Panc1 (cell line): ENCODE data around the gene CDH23. TPM values are rescaled to one million over a fixed set of nuclear protein-coding genes. Genes with fewer than 3 reads are reported as not detected.

Experiments used
- ATAC-seq: fragments of 200-7000 bp; cut with Tn5 transposase; 2 replicates; pipeline ENCODE4 v1.9.1; 2020; ENCODE audit warnings: mild to moderate bottlenecking, moderate library complexity
- BruUV-seq: library from RNA; stranded (reverse); fragments of 400-500 nt; replicated peaks from 2 replicates; lab custom pipeline; 2021; lab: Mats Ljungman, UMichigan
- CTCF ChIA-PET: fragments of 300-600 bp; sonication (Branson Sonifier 250); formaldehyde crosslinking; loops from one replicate; lab custom pipeline; 2022; ENCODE audit warnings: antibody characterized with exemption; lab: Charles Lee
- POLR2A ChIA-PET: fragments of 300-600 bp; sonication (Branson Sonifier 250); formaldehyde crosslinking; loops from one replicate; lab custom pipeline; 2022; ENCODE audit warnings: antibody characterized with exemption; lab: Charles Lee
- DNase-seq: peaks from one replicate; pipeline ENCODE4 v3.0.0-alpha.2; 2010; ENCODE audit warnings: low read depth, low spot score
- H3K27ac ChIP-seq: 2 replicates; pipeline ENCODE4 v1.5.1; 2011; ENCODE audit warnings: mild to moderate bottlenecking, low read length, inconsistent platforms
- H3K27me3 ChIP-seq: fragments of 200-500 bp; sonication (Bioruptor generic); 2 replicates; pipeline ENCODE4 v1.6.0; 2014; ENCODE audit warnings: low read length, inconsistent platforms; ENCODE audit not compliant: control insufficient read depth, insufficient read depth
- H3K36me3 ChIP-seq: fragments of 200-500 bp; sonication (Bioruptor generic); 2 replicates; pipeline ENCODE4 v1.5.1; 2014; ENCODE audit warnings: inconsistent platforms, mild to moderate bottlenecking, low read length, moderate library complexity; ENCODE audit not compliant: control insufficient read depth, insufficient read depth
- H3K4me1 ChIP-seq: 2 replicates; pipeline ENCODE4 v1.5.1; 2011; ENCODE audit warnings: inconsistent platforms, mild to moderate bottlenecking, low read length, moderate library complexity; ENCODE audit not compliant: control insufficient read depth, insufficient read depth
- H3K4me3 ChIP-seq, 2 experiments: 2 replicates each; pipeline ENCODE4 v1.5.1; 2011 to 2012; ENCODE audit warnings: low read depth in 2 of 2, low read length in 2 of 2, mild to moderate bottlenecking in 2 of 2, inconsistent platforms in 1 of 2, moderate library complexity in 1 of 2
- H3K9me3 ChIP-seq: fragments of 200-500 bp; sonication (Bioruptor generic); 2 replicates; pipeline ENCODE4 v1.5.1; 2014; ENCODE audit warnings: low read depth, mild to moderate bottlenecking, inconsistent platforms, low read length, moderate library complexity; ENCODE audit not compliant: control insufficient read depth, insufficient read depth
- CTCF ChIP-seq: fragments of 450-650 bp; IDR thresholded peaks from 2 replicates; pipeline ENCODE4 v1.5.1; 2017; ENCODE audit warnings: mild to moderate bottlenecking
- POLR2AphosphoS5 ChIP-seq: IDR thresholded peaks from 2 replicates; pipeline ENCODE4 v1.6.1; 2012; ENCODE audit warnings: mild to moderate bottlenecking, low read depth, low read length, moderate library complexity
- REST ChIP-seq, 2 experiments: IDR thresholded peaks; 2 replicates each; pipeline ENCODE4 v1.6.1; 2011 to 2012; ENCODE audit warnings: low read depth in 2 of 2, control low read depth in 1 of 2, low read length in 1 of 2, mild to moderate bottlenecking in 1 of 2, moderate library complexity in 1 of 2; ENCODE audit not compliant: insufficient read depth in 1 of 2
- SIN3A ChIP-seq: IDR thresholded peaks from 2 replicates; pipeline ENCODE4 v1.6.1; 2012; ENCODE audit warnings: low read depth, mild to moderate bottlenecking, low read length, moderate library complexity, borderline replicate concordance; ENCODE audit not compliant: insufficient read depth
- TCF7L2 ChIP-seq: IDR thresholded peaks from 2 replicates; pipeline ENCODE4 v1.6.1; 2011; ENCODE audit warnings: mild to moderate bottlenecking, low read depth, low read length, inconsistent platforms
- in situ Hi-C: cut with HindIII; loops from 2 replicates; pipeline ENCODE4 v1.10.0; 2016; ENCODE audit warnings: low sequenced_read_pairs, low pct_unique_long_range_greater_than_20kb
- intact Hi-C: fragments of 100-400 bp; cut with micrococcal nuclease; formaldehyde crosslinking; loops from one replicate; pipeline ENCODE4 v1.10.0; 2022; ENCODE audit not compliant: unreplicated experiment
- total RNA-seq: library from RNA; stranded (reverse); gene quantifications from one replicate; pipeline ENCODE4 v1.2.1, GENCODE V29; 2021; ENCODE audit not compliant: unreplicated experiment

The CDH23 gene
- total RNA-seq, 1 experiment from 2014 or later: 2.7 TPM

GRCh38 chr10:71401056-71401455 lies 4.3 kb downstream of the CDH23 start:
- Histone ChIP-seq H3K27me3 (peaks cover 12% of the 10 kb centered on the region; the same call in 1 of the 2 replicates), H3K27ac (no peak overlapping the region), H3K36me3 (no peaks in the 10 kb centered on the region), H3K4me1 (0 out of 2 replicates have a peak, but pooled peaks cover 5% of the 10 kb centered on the region), H3K9me3 (no peaks in the 10 kb centered on the region), H3K4me3 (no peak overlapping the region)
- ChIA-PET CTCF (no interaction called here), POLR2A (no interaction called here)
- TF ChIP-seq SIN3A: no peak
- TF ChIP-seq REST (IDR thresholded peaks at IDR 0.05; ENCODE audit: insufficient read depth in 1 of 2, low read depth in 2 of 2, low read length in 1 of 2): no peak
- TF ChIP-seq CTCF: no peak
- no peak for TF ChIP-seq POLR2AphosphoS5
- TF ChIP-seq TCF7L2: no peak
- in situ Hi-C loops (no loop called here), intact Hi-C loops (no loop called here)
- no peak for DNase-seq
- no peak for ATAC-seq
- BruUV-seq: no TSS peak

- Histone ChIP-seq H3K27me3 (peaks cover 12% of the 10 kb centered on the region; the same call in 1 of the 2 replicates), H3K27ac (no peak overlapping the region), H3K4me3 (no peak overlapping the region), H3K36me3 (no peaks in the 10 kb centered on the region), H3K4me1 (0 out of 2 replicates have a peak, but pooled peaks cover 5% of the 10 kb centered on the region), H3K9me3 (no peaks in the 10 kb centered on the region)
- DNase-seq (no peak), ATAC-seq (no peak)
- in situ Hi-C loops (no loop called here), intact Hi-C loops (no loop called here)
- no peak for TF ChIP-seq CTCF
- TF ChIP-seq SIN3A: no peak
- no peak for TF ChIP-seq TCF7L2
- no peak for TF ChIP-seq POLR2AphosphoS5
- no peak for TF ChIP-seq REST (IDR thresholded peaks at IDR 0.05; ENCODE audit: insufficient read depth in 1 of 2, low read depth in 2 of 2, low read length in 1 of 2)
- CTCF ChIA-PET: no interaction called here
- no TSS peak for BruUV-seq
- POLR2A ChIA-PET: no interaction called here
Observed at GRCh38 chr10:71402005-71402404, 5.3 kb downstream of the CDH23 start.
